ENCODE data around the gene CNKSR2.

Gene CNKSR2
- 13.3 to 20.6 (median 16.6) reads per million in 3 experiments for total RNA-seq

GRCh38 chrX:21374163-21374993 lies at the start of gene CNKSR2:
CNKSR2 (plus strand) TSS chrX:21374418; CDS start chrX:21374898, 480 bp downstream.
- DNase-seq = peak; percentile 57

DNA sequence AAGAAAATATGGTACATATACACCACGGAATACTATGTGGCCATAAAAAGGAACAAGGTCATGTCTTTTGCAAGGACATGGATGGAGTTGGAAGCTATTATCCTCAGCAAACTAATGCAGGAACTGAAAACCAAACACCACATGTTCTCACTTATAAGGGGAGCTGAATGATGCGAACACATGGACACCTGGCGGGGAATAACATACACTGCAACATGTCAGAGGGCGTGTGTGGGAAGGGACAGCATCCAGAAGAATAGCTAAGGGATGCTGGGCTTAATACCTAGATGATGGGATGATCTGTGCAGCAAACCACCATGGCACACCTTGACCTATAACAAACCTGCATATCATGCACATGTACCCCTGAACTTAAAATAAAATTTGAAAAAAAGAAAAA lies 19.5 kb upstream of the CNKSR2 start:
- no peak for DNase-seq

GRCh38 chrX:21355831-21356230 lies 18.4 kb upstream of the CNKSR2 start:
- DNase-seq = no peak

- DNase-seq = no peak
These were observed 4.6 kb upstream of the CNKSR2 start for GRCh38 chrX:21369613-21370012.

DNA sequence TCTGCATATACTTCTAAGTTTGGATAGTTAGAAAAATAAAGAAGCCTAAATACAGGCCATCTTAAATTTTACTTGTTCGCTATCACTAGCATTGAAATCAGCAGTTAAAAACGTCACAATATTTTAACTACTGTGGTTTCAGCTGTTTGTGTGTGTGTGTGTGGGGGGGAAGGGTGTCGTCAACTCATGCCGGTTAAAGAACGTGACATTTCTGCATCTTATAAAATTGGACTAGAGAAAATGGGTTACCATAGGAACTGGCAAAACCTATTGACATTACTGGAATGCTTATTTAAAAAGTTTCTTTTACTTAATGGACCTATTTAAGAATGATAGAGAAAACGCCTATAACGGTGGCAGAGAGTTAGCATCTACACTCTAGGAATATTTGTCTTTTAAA lies 1.2 kb upstream of the CNKSR2 start:
- DNase-seq = no peak

DNA sequence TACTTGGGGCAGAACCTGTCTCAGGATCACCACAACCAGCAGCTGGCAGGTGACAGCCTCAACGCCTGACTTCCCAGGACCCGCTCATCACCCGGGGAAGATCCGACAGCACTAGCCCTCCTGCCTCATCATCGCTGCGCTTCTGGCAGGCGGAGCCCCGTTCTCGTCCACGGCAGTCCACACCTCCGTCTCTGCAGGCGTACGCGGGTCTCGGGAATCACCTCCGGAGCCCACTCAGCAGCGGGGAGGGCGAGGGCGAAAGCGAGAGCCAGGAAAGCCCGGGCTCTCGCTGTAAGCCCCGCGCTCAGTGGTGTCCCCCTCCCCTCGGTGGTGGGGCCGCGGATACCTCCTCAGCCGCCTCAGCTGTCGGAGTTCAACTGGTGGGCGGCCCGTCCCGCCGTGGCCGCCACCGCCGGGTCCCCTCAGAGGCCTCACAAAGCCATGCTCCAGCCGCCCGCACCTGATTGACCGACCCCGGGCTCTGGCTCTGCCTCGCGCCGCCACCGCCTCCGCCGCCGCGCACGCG lies 518 bp upstream of the CNKSR2 start:
- DNase-seq = peak; percentile 9

DNA sequence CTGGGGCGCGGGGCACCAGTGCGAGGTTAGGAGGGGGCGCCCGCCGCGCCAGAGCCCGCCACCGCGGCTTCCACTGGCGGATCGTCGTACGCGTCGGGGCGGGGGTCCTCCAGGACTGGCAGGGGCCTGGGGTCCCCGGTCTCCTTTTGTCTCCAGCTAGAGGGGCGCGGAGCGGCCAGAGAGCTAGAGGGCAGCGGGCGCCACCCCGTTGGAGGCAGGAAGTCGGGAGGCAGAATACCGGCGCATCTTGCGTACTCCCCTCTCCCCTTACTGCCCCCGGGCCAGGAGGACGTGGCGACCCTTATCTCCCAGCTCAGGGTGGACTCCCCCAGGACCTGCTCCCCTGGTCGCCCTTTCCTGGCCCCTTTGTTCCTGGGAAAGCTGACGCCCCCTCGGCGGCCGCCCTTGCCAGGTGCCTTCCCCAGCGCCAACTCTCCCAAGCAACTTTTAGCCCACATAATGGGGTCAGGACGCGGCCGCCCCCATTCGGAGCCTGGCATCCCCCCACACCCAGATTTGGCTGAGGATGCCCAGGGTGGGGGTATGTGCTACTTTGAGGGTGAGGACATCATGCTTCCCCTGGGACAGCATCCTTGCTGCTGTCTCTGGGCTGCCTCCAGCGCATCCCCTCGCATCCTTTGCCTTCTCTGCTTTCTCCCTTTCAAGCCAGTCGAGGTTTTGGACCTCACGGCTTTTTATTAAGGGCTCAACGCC lies 933 bp downstream of the CNKSR2 start:
- no peak for DNase-seq

DNA sequence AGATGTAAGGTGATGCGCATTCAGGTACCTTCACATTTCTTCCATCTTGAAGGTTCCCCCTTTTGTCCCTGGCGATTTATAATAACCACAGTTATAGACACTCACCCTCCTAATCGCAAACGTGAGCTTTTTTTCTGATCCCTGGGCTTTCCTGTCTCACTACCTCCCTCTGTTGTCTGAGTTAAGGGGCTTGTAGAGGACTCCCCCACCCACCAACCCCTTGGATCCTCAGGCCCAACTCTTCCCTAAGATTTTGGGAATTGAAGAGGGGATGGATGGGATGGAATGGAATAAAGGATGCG lies 1.4 kb downstream of the CNKSR2 start:
- no peak for DNase-seq

DNA sequence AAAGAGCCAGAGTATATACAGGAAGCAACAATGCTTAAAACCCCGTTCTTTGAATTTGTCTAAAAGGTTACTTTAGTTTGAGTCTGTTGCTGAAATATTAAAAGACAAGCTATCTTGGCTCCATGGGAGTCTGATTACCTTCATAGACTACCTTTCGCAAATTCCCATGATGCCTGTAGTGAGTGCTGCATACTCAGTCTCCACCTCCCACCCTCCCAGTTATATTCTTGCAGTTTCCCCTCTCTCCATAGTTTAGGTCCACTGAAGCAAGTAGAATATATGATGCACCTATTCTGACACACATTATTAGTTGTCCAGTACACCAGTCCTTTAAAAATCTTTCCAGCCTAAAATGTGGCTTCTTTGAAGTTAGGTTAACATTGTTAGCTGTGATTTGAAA lies 2.4 kb downstream of the CNKSR2 start:
- no peak for DNase-seq

DNA sequence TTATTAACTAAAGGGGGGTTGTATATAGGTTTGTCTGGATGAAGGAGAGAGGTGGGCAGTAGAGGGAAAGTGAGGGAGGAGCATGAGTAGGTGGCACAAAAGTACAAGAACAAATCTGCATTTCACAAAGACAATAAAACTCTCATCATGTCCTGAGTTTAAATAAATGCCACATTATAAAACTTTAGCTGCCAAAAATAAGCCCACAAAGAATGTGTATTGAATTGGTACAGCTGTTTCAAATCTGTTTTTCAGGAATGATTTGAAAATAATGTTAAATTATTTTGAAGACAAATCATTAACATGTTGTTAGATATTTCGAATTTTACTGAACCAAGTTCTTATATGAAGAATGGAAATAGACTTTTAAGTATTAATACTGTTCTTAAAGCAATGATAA lies 5.8 kb downstream of the CNKSR2 start:
- DNase-seq = no peak

GRCh38 chrX:21382715-21383114 lies 8.5 kb downstream of the CNKSR2 start:
- no peak for DNase-seq

DNA sequence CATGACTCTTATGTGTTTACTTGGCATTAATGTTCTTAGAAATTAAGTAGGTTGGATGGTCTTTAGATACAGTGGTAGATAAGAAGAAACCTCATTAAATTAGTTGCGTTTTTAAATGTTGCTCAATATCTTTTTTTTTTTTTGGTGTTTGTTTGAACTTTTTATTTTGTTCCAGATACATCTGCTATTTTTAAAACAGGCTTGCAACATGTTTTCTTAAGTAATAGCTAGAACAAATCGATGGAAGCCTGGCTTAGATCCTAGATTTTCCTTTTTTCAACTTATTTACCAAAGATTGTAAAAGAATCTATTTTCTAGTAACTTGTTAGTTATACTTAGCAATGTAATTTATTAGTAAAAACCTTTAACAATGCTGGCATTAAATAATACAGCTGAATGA lies 9.3 kb downstream of the CNKSR2 start:
- no peak for DNase-seq

DNA sequence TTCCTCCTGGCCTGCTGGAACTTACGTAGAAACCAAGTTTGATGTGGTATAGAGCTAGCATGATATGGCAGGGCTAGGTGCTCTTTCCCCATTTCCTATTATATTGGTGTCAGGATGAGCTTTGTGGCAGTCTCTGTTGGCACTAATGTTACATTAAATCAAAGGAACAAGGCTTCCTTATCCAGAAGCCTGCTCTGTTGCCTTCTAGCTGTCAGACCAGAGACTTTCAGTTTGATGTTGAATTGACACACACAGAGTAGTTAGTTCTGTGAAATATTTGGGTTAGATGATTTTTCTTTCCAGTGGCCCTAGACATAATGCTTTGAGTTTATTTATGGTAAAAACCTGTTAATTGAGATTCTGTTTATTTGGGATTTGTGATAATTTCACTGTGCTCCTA lies 10.0 kb downstream of the CNKSR2 start:
- DNase-seq = no peak

DNA sequence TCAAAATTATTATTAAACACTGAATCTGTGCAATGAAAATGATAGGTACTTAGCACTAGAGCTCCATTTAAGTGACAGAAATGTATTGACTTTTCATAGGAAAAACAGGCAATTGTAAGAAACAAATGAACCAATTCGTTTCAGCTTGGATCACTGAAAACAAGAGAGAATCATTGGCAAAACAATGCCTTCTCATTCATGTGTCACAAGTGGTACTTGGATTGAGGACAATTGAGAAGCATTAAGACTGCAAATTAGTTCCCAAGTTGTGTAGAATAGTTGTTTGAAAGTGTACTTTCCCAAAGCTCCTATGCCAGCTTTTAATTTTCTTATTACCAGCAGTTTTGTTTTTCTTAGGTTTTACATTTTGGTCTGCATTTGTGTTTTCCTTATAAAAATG lies 20.6 kb downstream of the CNKSR2 start:
- DNase-seq = no peak

DNA sequence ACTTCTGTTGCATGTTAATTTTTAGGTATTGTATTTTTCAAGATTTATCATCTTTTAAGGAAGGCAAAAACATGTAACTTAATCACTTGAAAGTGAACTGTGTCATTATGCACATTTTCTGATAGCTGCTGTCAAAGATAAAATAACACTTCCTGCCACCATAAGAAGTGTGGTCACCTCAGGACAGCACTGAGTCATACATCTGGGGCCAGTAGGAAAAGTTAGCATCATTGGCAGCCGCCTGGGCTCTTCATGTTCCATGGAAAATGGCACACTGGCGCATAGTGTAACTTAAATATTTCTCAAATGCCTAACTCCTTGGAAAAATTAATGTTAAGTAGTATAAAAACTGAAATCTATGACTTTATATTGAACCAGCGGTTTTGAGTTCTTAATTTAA lies 24.2 kb downstream of the CNKSR2 start:
- no peak for DNase-seq

DNA sequence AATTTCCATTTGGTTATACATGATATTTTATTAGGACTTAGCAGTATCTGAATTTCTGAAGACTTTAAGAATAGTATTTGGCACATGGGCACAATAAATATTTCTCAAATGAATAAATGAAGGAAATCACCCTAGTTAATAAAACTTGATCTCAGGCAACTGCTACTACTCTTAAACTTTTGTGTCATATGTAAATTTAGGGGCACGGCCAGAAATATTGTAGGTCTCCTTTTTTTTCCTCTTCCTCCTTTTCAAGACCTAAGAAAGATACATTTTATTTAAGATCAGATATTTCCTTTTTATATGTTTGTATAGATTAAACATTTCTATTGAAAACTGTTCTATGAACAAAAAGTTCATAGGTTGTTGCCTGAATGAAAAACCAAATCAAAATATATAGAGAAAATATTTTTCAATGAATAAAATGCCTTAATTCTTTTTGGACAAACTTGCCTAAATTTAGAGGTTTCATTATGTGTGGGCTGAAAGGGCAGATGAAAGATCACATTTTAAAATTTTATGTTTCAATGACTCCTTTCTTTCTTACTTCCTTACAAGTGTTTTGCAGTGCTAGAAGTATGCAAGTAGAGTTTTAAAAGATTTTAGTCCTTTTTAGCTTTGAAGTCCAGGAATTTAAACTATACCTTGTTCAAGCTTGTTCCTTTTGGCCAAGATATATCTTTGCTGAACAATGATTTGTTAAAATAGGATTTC lies 26.3 kb downstream of the CNKSR2 start:
- DNase-seq = no peak

DNA sequence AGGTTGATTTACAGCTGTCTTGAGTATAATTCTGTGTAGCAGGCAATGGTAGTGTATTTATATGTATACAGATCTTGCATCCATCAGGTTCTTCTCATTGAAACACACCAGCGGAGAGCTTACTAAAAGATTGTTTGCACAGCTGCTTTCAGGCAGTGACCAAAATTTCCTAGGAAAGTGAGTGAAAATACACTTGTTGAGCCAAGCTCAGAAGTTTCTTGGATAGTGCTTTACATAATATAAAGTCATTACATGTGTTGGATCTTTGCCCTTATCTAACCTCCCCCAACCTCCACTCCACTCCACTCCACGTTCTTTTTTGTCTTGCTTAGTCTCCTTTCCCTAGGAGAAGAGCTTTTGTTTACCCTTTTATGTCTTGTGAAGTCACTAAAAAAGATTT lies 34.1 kb downstream of the CNKSR2 start:
- no peak for DNase-seq

DNA sequence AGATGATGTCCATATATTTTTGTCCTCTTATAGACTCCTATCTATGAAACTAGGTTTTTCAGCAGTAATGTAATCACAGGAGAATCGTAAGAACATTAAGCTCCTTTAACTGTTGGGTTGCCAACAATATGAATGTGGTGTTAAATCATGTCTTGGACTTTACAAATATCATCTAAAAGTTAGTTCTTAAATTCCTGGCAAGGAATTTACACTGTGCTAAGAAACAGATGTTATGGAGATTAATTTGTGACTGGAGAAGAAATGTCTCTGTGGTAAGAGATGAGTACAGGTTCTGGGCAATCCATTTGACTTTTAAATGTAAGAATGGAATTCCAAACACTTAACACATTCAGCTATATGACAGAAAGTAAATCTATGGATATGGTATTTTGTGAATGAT lies 34.6 kb downstream of the CNKSR2 start:
- no peak for DNase-seq

- DNase-seq = no peak
These were observed 37.8 kb downstream of the CNKSR2 start for GRCh38 chrX:21412029-21412428.

GRCh38 chrX:21412883-21413282 lies 38.7 kb downstream of the CNKSR2 start:
- DNase-seq = no peak

DNA sequence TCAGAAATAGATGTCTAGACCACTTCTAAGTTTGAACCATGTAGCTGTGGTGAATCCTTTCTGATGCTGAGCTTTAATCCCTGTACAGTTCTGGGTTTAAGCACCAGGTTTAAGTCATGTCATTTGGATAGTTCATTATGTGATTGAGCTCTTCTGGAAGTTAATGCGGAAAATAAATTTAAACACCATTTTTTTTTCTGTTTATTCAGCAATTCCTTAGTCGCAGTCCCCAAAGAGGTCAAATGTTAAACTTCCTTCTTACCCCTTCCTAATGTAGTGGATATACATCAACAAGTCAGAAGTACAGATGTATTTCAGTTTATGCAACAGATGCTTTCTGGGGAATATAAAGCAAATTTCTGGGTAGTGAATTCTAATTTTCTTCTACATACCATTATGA lies 52.9 kb downstream of the CNKSR2 start:
- DNase-seq = no peak

GRCh38 chrX:21437036-21437435 lies 62.8 kb downstream of the CNKSR2 start:
- DNase-seq = no peak

GRCh38 chrX:21438792-21439191 lies 64.6 kb downstream of the CNKSR2 start:
- peak; percentile 8 for DNase-seq

GRCh38 chrX:21440911-21441310 lies 66.7 kb downstream of the CNKSR2 start:
- no peak for DNase-seq
